GM18868 (cell line): Measurements from ENCODE around the gene CFTR.

Experiments used
- ATAC-seq: cut with Tn5 transposase; IDR thresholded peaks from one replicate; pipeline ENCODE4 v1.9.1; 2021; ENCODE audit warnings: mild to moderate bottlenecking, moderate library complexity; ENCODE audit not compliant: unreplicated experiment

Gene CFTR

GRCh38 chr7:117640465-117640864 is 160.6 kb downstream of the CFTR start:
- ATAC-seq: no peak

GRCh38 chr7:117645481-117646165 is 165.8 kb downstream of the CFTR start:
- ATAC-seq: no peak

- ATAC-seq: peak; percentile 75
These were observed 168.5 kb downstream of the CFTR start for GRCh38 chr7:117648203-117648866.

DNA sequence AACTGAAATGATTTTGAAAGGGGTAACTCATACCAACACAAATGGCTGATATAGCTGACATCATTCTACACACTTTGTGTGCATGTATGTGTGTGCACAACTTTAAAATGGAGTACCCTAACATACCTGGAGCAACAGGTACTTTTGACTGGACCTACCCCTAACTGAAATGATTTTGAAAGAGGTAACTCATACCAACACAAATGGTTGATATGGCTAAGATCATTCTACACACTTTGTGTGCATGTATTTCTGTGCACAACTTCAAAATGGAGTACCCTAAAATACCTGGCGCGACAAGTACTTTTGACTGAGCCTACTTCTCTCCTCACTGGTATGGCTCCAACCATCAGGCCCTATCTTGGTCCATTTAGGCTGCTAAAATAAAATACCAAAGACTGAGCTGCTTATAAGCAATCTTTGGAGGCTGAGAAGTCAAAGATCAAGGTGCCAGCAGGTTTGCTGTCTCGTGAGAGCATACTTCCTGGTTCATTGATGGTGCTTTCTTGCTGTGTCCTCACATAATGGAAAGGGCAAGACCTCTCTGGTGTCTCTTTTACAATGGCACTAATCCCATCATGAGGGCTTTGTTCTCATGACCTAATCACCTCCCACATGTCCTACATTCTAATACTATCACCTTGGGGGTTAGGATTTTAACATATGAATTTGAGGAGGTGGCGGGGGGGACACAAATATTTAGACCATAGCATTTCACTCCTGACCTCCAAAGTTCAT is 173.3 kb downstream of the CFTR start:
- no peak for ATAC-seq

- ATAC-seq: no peak
These were observed 175.0 kb downstream of the CFTR start for GRCh38 chr7:117654780-117655179.

- ATAC-seq: no peak
These were observed 177.0 kb downstream of the CFTR start for GRCh38 chr7:117656806-117657205.

- ATAC-seq: no peak
These were observed 179.7 kb downstream of the CFTR start for GRCh38 chr7:117659531-117660011.

- ATAC-seq: no peak
These were observed 181.5 kb downstream of the CFTR start for GRCh38 chr7:117661328-117661727.

DNA sequence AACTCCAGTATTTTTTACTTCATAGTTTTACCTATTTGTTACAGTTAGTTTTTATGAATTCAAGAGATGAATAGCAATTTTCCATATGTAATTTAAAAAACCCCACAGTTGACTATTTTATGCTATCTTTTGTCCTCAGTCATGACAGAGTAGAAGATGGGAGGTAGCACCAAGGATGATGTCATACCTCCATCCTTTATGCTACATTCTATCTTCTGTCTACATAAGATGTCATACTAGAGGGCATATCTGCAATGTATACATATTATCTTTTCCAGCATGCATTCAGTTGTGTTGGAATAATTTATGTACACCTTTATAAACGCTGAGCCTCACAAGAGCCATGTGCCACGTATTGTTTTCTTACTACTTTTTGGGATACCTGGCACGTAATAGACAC is 184.2 kb downstream of the CFTR start:
- ATAC-seq: no peak

GRCh38 chr7:117665368-117665767 is 185.5 kb downstream of the CFTR start:
- ATAC-seq: no peak

- no peak for ATAC-seq
These were observed 186.2 kb downstream of the CFTR start for GRCh38 chr7:117666031-117666430.

- ATAC-seq: no peak
These were observed 186.9 kb downstream of the CFTR start for GRCh38 chr7:117666689-117667088.

GRCh38 chr7:117667456-117667855 is 187.6 kb downstream of the CFTR start:
- no peak for ATAC-seq

DNA sequence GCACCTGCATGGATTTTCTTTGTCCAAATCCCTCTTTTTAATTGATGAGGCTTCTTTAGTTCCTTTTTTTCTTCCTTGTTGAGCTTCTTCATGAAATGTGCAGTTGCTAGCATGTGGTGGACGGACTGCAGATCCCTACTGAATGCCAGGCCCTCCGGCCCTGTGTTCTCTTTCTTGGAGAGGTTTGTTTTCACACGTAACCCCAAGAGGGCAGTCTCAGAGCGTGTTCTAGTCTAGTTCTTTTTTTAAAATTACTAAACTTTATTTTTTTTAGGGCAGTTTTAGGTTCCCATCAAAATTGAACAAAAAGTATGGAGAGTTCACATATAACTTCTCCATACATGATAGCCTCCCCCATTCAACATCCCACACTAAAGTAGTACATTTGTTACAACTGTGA is 190.0 kb downstream of the CFTR start:
- ATAC-seq: no peak

DNA sequence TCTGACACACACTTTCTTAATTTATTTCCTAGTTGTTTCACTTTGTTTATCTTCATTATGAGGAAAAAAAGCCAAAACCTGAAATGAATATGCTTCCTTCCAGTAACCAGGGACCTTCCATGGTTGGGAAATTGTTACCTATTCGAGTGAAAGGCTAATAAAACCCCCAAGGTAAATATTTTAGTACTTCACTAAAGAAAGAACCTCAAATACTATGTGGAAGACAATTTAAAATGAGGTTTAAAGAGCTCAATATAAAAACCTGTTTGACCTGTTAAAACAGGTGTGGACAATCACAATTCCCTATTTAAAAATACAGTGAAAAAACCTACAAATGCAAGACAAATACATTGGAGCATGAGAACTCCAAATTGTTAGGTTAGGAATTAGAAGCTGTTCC is 192.6 kb downstream of the CFTR start:
- no peak for ATAC-seq

- ATAC-seq: no peak
These were observed 193.5 kb downstream of the CFTR start for GRCh38 chr7:117673367-117673766.

GRCh38 chr7:117673839-117674238 is 194.0 kb downstream of the CFTR start:
- ATAC-seq: peak; percentile 76

DNA sequence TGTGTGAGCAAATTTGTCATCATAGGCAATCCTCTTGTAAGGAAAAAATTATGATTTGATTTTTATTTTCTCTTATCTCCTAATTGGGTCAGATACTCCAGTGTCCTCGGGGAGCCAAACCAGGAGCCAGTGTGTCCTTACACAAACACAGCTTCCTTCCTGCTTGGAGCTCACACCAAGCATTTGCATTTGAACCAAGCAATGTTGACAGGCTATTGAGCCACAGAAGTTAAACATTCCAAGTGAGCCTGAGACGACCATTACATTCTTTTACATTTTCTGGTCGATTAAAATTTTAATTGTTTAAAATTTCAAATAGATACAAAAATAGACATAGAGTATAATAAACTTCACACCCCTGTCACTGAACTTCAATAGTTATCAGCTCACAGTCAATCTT is 194.8 kb downstream of the CFTR start:
- ATAC-seq: no peak

- ATAC-seq: no peak
These were observed 195.9 kb downstream of the CFTR start for GRCh38 chr7:117675497-117676435.

DNA sequence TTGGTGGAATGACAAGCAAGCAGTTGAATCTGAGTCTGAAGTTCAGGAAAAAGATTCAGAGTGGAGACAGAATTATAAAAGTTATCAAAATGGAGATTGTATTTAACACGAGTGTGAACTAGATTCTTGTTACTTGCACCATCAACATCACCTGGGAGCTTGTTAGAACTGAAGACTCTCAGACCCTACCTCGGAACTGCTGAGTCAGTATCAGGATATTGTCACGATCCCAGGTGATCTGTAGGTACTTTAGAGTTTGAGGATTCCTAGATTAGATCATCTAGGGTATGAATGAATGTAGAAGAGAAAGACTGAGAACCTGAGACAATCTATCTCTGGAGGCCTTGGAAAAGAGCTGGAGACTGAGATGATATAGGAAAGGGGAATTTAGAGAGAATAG is 199.3 kb downstream of the CFTR start:
- ATAC-seq: no peak
